ENCODE results near the gene PDK2. TPM values are rescaled to one million over a fixed set of nuclear protein-coding genes. Genes with fewer than 3 reads are reported as not detected.

The PDK2 gene
- total and polyA plus RNA-seq, 2 of the 4 experiments (the other 2 are of a cell fraction): 26.7 to 104 TPM

GRCh38 chr17:50108556-50108955 lies 13.4 kb downstream of the PDK2 start:
- in situ Hi-C loops (cut with MboI; ENCODE audit: low sequenced_read_pairs): no loop called here
- H3K9me3 ChIP-seq (ENCODE audit: control insufficient read depth, insufficient read depth, low read length): no peaks in the 10 kb centered on the region
- H2BK120ac ChIP-seq (ENCODE audit: low read depth, low read length): no peak overlapping the region
- H2BK20ac ChIP-seq (ENCODE audit: low read depth, low read length): no peak overlapping the region
- peak overlapping the region; percentile 34 for H2AK9ac ChIP-seq (replicated peaks; ENCODE audit: low read depth, low read length, poor library complexity)
- no peak for ATAC-seq (ENCODE audit: low read depth)
- no peak for DNase-seq
- no peak overlapping the region for H3K4me2 ChIP-seq (ENCODE audit: low read depth, low read length)
- peaks cover 30% of the 10 kb centered on the region; the same call in 1 of the 2 replicates for H3K36me3 ChIP-seq (ENCODE audit: control insufficient read depth, insufficient read depth, low read length)
- H3K56ac ChIP-seq (ENCODE audit: extremely low read depth, insufficient read depth, low read length): no peak overlapping the region
- no peak overlapping the region for H3K4ac ChIP-seq (ENCODE audit: low read depth, low read length)
- dilution Hi-C loops (cut with HindIII; ENCODE audit: low sequenced_read_pairs, unreplicated experiment): no loop called here
- POLR2A ChIA-PET (ENCODE audit: unreplicated experiment): interaction anchor here (0.7 kb wide), 1 partner anchor 8 kb away, joined by 4 read pairs; no protein-coding TSS in a partner anchor
- H4K5ac ChIP-seq (ENCODE audit: low read depth, low read length): no peak overlapping the region
- H3K9ac ChIP-seq (ENCODE audit: low read depth, low read length): no peak overlapping the region
- no TSS peak for BruUV-seq (replicated peaks)
- no peaks in the 10 kb centered on the region for H3K27me3 ChIP-seq (ENCODE audit: control insufficient read depth, insufficient read depth, low read length)
- no peak overlapping the region for H2BK5ac ChIP-seq (ENCODE audit: low read depth, low read length, poor library complexity, severe bottlenecking)
- H4K91ac ChIP-seq (ENCODE audit: insufficient read depth, low read depth, low read length): no peak overlapping the region
- H4K8ac ChIP-seq (ENCODE audit: low read depth in 2 of 2, low read length in 2 of 2): no peak overlapping the region
- H3K18ac ChIP-seq (ENCODE audit: low read depth, low read length): no peak overlapping the region
- H3K79me1 ChIP-seq (ENCODE audit: low read depth in 1 of 2, low read length in 2 of 2): no peaks in the 10 kb centered on the region
- H3K4me1 ChIP-seq (ENCODE audit: control insufficient read depth, insufficient read depth, low read length): peaks cover 3% of the 10 kb centered on the region
- no peak overlapping the region for H3K14ac ChIP-seq (replicated peaks; ENCODE audit: low read depth, low read length)
- no peaks in the 10 kb centered on the region for H4K20me1 ChIP-seq (ENCODE audit: insufficient read depth, low read length)
- no peak overlapping the region for H3K23ac ChIP-seq (ENCODE audit: low read depth, low read length)
- H3K4me3 ChIP-seq (ENCODE audit: insufficient read depth, low read depth, low read length): no peak overlapping the region
- intact Hi-C loops (cut with micrococcal nuclease): no loop called here
- H3K27ac ChIP-seq (ENCODE audit: insufficient read depth, low read length): no peak overlapping the region
- 75% methylated on average over 4 of the region's 9 CpGs; no CpG with 5 or more reads in 1 of the 2 experiments for WGBS, 2 experiments (ENCODE audit: extremely low coverage in 2 of 2, insufficient read length in 1 of 2)
- CTCF ChIA-PET: interaction anchor here (1.2 to 2.1 kb wide), 2 partner anchors 8 to 14 kb away, joined by 3 to 7 read pairs; no protein-coding TSS in a partner anchor
- no peak overlapping the region for H2BK15ac ChIP-seq (ENCODE audit: low read depth, low read length)
- H3K9me1 ChIP-seq (ENCODE audit: insufficient read depth, low read length): peaks cover 6% of the 10 kb centered on the region
- TF ChIP-seq FOS (IDR thresholded peaks at IDR 0.05; ENCODE audit: low read depth, low read length) (no peak), ELK1 (IDR thresholded peaks at IDR 0.05; ENCODE audit: borderline replicate concordance, low read depth, low read length) (no peak), RAD21 (IDR thresholded peaks at IDR 0.05; ENCODE audit: low read length) (no peak), CTCF (conservative IDR thresholded peaks at IDR 0.05; ENCODE audit: low read depth, low read length) (no peak), MAFK (IDR thresholded peaks at IDR 0.05; ENCODE audit: low read depth, low read length) (no peak), MAZ (IDR thresholded peaks at IDR 0.05; ENCODE audit: borderline replicate concordance, low read depth, low read length) (no peak), CHD1 (IDR thresholded peaks at IDR 0.05; ENCODE audit: low read depth, low read length) (no peak), RCOR1 (IDR thresholded peaks at IDR 0.05; ENCODE audit: insufficient replicate concordance, low read length) (no peak), CEBPB (IDR thresholded peaks at IDR 0.05; ENCODE audit: low read depth, low read length) (no peak), NFE2L2 (IDR thresholded peaks at IDR 0.05; ENCODE audit: low read depth, low read length) (no peak), USF2 (IDR thresholded peaks at IDR 0.05; ENCODE audit: low read depth, low read length) (no peak), BHLHE40 (IDR thresholded peaks at IDR 0.05; ENCODE audit: low read depth, low read length) (no peak), POLR2A (IDR thresholded peaks at IDR 0.05; ENCODE audit: low read depth, low read length) (no peak), SMC3 (IDR thresholded peaks at IDR 0.05; ENCODE audit: low read depth, low read length) (no peak)
- no peak overlapping the region for H2AK5ac ChIP-seq (ENCODE audit: low read depth, low read length)
- H2AFZ ChIP-seq (replicated peaks; ENCODE audit: low read length, poor library complexity): peak overlapping the region; percentile 37
